SK-N-SH (cell line): ENCODE data around the gene MRPL58. TPM values are rescaled to one million over a fixed set of nuclear protein-coding genes. Genes with fewer than 3 reads are reported as not detected.

ENCODE experiments used
- CTCF ChIA-PET: fragments of 300-600, 350-600 bp; formaldehyde crosslinking; extraction: SDS; loops from one replicate; lab custom pipeline; 2021; lab: Yijun Ruan, JAX
- POLR2A ChIA-PET: fragments of 350-600 bp; sonication (Branson Sonifier 250); formaldehyde crosslinking; extraction: SDS; loops from one replicate; lab custom pipeline; 2020; ENCODE audit warnings: antibody characterized with exemption, inconsistent platforms; lab: Yijun Ruan, JAX
- DNase-seq: peaks from one replicate; pipeline ENCODE4 v3.0.0; 2012
- H2AFZ ChIP-seq: fragments of 200-600 bp; sonication (generic); 2 replicates; pipeline ENCODE4 v1.8.1; 2016; ENCODE audit warnings: antibody characterized with exemption, mild to moderate bottlenecking, low read depth
- H3F3A ChIP-seq: fragments of 200-600 bp; sonication (generic); replicated peaks from 2 replicates; pipeline ENCODE3; 2016; ENCODE audit warnings: antibody characterized with exemption, mild to moderate bottlenecking; ENCODE audit not compliant: insufficient read depth
- H3K27ac ChIP-seq, 2 experiments: fragments of 200-500 bp in 1 of 2; fragments of 200-600 bp in 1 of 2; sonication (Bioruptor generic) in 1 of 2; sonication (generic), shearing (Covaris generic) in 1 of 2; 2 replicates each; pipeline versions ENCODE4 v1.5.1 to v1.6.1; 2014 to 2016; ENCODE audit warnings: low read depth in 2 of 2, inconsistent platforms in 1 of 2, low read length in 1 of 2, mild to moderate bottlenecking in 1 of 2, mixed read lengths in 1 of 2
- H3K27me3 ChIP-seq: fragments of 200-600 bp; sonication (generic), shearing (Covaris generic); 2 replicates; pipeline ENCODE4 v1.6.1; 2016; ENCODE audit warnings: mixed run types; ENCODE audit not compliant: insufficient read depth
- H3K36me3 ChIP-seq, 2 experiments: fragments of 200-500 bp in 1 of 2; fragments of 200-600 bp in 1 of 2; sonication (Bioruptor generic) in 1 of 2; sonication (generic) in 1 of 2; replicated peaks in 1 of 2; 2 replicates each; pipeline versions ENCODE3 to v1.5.1; 2014 to 2016; ENCODE audit warnings: low read length in 1 of 2, mild to moderate bottlenecking in 1 of 2; ENCODE audit not compliant: insufficient read depth in 2 of 2, control insufficient read depth in 1 of 2
- H3K4me1 ChIP-seq, 2 experiments: fragments of 200-500 bp in 1 of 2; fragments of 200-600 bp in 1 of 2; sonication (Bioruptor generic) in 1 of 2; sonication (generic), shearing (Covaris generic) in 1 of 2; 2 replicates each; pipeline versions ENCODE4 v1.5.1 to v1.6.1; 2014 to 2016; ENCODE audit warnings: low read depth in 1 of 2, low read length in 1 of 2, mixed run types in 1 of 2; ENCODE audit not compliant: insufficient read depth in 2 of 2, control insufficient read depth in 1 of 2
- H3K4me2 ChIP-seq: fragments of 200-600 bp; sonication (generic), shearing (Covaris generic); 2 replicates; pipeline ENCODE4 v1.6.1; 2017; ENCODE audit warnings: mixed run types
- H3K4me3 ChIP-seq, 2 experiments: fragments of 200-500 bp in 1 of 2; fragments of 200-600 bp in 1 of 2; sonication (Bioruptor generic) in 1 of 2; sonication (generic), shearing (Covaris generic) in 1 of 2; 2 replicates each; pipeline versions ENCODE4 v1.5.1 to v1.8.1; 2014 to 2016; ENCODE audit warnings: low read depth in 2 of 2, inconsistent platforms in 1 of 2, low read length in 1 of 2, mild to moderate bottlenecking in 1 of 2, mixed read lengths in 1 of 2, moderate library complexity in 1 of 2
- H3K79me2 ChIP-seq: fragments of 200-600 bp; sonication (generic); 2 replicates; pipeline ENCODE4 v1.8.1; 2017; ENCODE audit warnings: mild to moderate bottlenecking; ENCODE audit not compliant: insufficient read depth
- H3K9ac ChIP-seq: fragments of 200-600 bp; sonication (generic); 2 replicates; pipeline ENCODE4 v1.6.1; 2017; ENCODE audit warnings: mixed run types
- H3K9me2 ChIP-seq: fragments of 200-600 bp; sonication (generic); 2 replicates; pipeline ENCODE4 v1.6.1; 2017; ENCODE audit warnings: mixed run types
- H3K9me3 ChIP-seq: fragments of 200-600 bp; sonication (generic); 2 replicates; pipeline ENCODE4 v1.6.1; 2017; ENCODE audit warnings: mixed run types, mild to moderate bottlenecking, moderate library complexity
- H4K20me1 ChIP-seq: fragments of 200-600 bp; sonication (generic); 2 replicates; pipeline ENCODE4 v1.6.1; 2017; ENCODE audit warnings: mild to moderate bottlenecking, mixed run types; ENCODE audit not compliant: insufficient read depth
- CHD2 ChIP-seq: fragments of 150-350 bp; IDR thresholded peaks from 2 replicates; pipeline ENCODE4 v1.6.1; 2018; ENCODE audit warnings: low read length; ENCODE audit not compliant: partially characterized antibody
- CTCF ChIP-seq: fragments of 200-600 bp; sonication (generic); IDR thresholded peaks from 2 replicates; pipeline ENCODE4 v1.6.1; 2017; ENCODE audit warnings: antibody characterized with exemption, mild to moderate bottlenecking, moderate library complexity
- ELF1 ChIP-seq: IDR thresholded peaks from 2 replicates; pipeline ENCODE4 v1.4.0; 2012
- EP300 ChIP-seq, 2 experiments: IDR thresholded peaks; 2 replicates each; pipeline versions ENCODE4 v1.4.0 to v1.6.1; 2012; ENCODE audit warnings: borderline replicate concordance in 1 of 2, low read depth in 1 of 2, low read length in 1 of 2
- FOSL2 ChIP-seq: IDR thresholded peaks from 2 replicates; pipeline ENCODE4 v1.4.0; 2012; ENCODE audit warnings: low read depth, mild to moderate bottlenecking, moderate library complexity, borderline replicate concordance
- FOXJ3 ChIP-seq: sonication (generic); formaldehyde crosslinking; IDR thresholded peaks from 2 replicates; pipeline ENCODE4 v1.5.1; 2020; ENCODE audit warnings: mild to moderate bottlenecking, missing genetic modification reagents
- GABPA ChIP-seq: IDR thresholded peaks from 2 replicates; pipeline ENCODE4 v1.4.0; 2012; ENCODE audit warnings: low read depth, mild to moderate bottlenecking
- GATA2 ChIP-seq: sonication (generic); formaldehyde crosslinking; IDR thresholded peaks from 2 replicates; pipeline ENCODE4 v1.5.0; 2020; ENCODE audit warnings: mild to moderate bottlenecking, missing genetic modification reagents
- JUND ChIP-seq: IDR thresholded peaks from 2 replicates; pipeline ENCODE4 v1.4.0; 2012
- MAX ChIP-seq: IDR thresholded peaks from 2 replicates; pipeline ENCODE4 v1.4.0; 2012; ENCODE audit warnings: low read depth
- MEF2A ChIP-seq: IDR thresholded peaks from 2 replicates; pipeline ENCODE4 v1.4.0; 2012; ENCODE audit warnings: low read depth, borderline replicate concordance
- MXI1 ChIP-seq: IDR thresholded peaks from 2 replicates; pipeline ENCODE4 v1.6.1; 2012; ENCODE audit warnings: mild to moderate bottlenecking, low read depth, low read length, improper control_type of control experiment
- NFIC ChIP-seq: IDR thresholded peaks from 2 replicates; pipeline ENCODE4 v1.4.0; 2012; ENCODE audit warnings: borderline replicate concordance
- NRF1 ChIP-seq: IDR thresholded peaks from 2 replicates; pipeline ENCODE4 v1.6.1; 2012; ENCODE audit warnings: low read depth, mild to moderate bottlenecking, low read length
- POLR2AphosphoS5 ChIP-seq: IDR thresholded peaks from 2 replicates; pipeline ENCODE4 v1.6.1; 2012; ENCODE audit warnings: low read depth, low read length
- RAD21 ChIP-seq: IDR thresholded peaks from 2 replicates; pipeline ENCODE4 v1.6.1; 2012; ENCODE audit warnings: mild to moderate bottlenecking, low read length
- RCOR1 ChIP-seq: fragments of 150-350 bp; IDR thresholded peaks from 2 replicates; pipeline ENCODE4 v1.6.1; 2017; ENCODE audit warnings: antibody characterized with exemption, low read length
- SIN3A ChIP-seq: IDR thresholded peaks from 2 replicates; pipeline ENCODE4 v1.6.1; 2012; ENCODE audit warnings: low read depth, mild to moderate bottlenecking, low read length, moderate library complexity, borderline replicate concordance
- SMC3 ChIP-seq: IDR thresholded peaks from 2 replicates; pipeline ENCODE4 v1.6.1; 2012; ENCODE audit warnings: low read depth, low read length, improper control_type of control experiment
- TAF1 ChIP-seq: IDR thresholded peaks from 2 replicates; pipeline ENCODE4 v1.6.1; 2012; ENCODE audit warnings: low read depth, mild to moderate bottlenecking, low read length, moderate library complexity, borderline replicate concordance
- TCF12 ChIP-seq: IDR thresholded peaks from 2 replicates; pipeline ENCODE4 v1.4.0; 2012
- TEAD4 ChIP-seq: IDR thresholded peaks from 2 replicates; pipeline ENCODE4 v1.4.0; 2012; ENCODE audit warnings: mild to moderate bottlenecking, borderline replicate concordance; ENCODE audit not compliant: insufficient read depth
- USF1 ChIP-seq: IDR thresholded peaks from 2 replicates; pipeline ENCODE4 v1.4.0; 2012; ENCODE audit warnings: low read depth, borderline replicate concordance
- YY1 ChIP-seq: IDR thresholded peaks from 2 replicates; pipeline ENCODE4 v1.4.0; 2012; ENCODE audit warnings: low read depth, mild to moderate bottlenecking
- WGBS: methylation state at CpG from one replicate; pipeline ENCODE4 v1.1.6; 2017; ENCODE audit warnings: low lambda C conversion rate; 5-methylcytosine and 5-hydroxymethylcytosine counted together
- polyA plus RNA-seq, 3 experiments: library from polyadenylated mRNA; depleted of rRNA; stranded (reverse); fragments of >200 nt; gene quantifications; 2 replicates each; pipeline ENCODE4 v1.2.3, GENCODE V29; 2012
- TF ChIP-seq, protein P1 (sequence below): IDR thresholded peaks from 2 replicates; pipeline ENCODE4 v1.4.0; 2012; ENCODE audit warnings: low read depth, borderline replicate concordance
- TF ChIP-seq, protein P2 (sequence below): fragments of 150-350 bp; IDR thresholded peaks from 2 replicates; pipeline ENCODE4 v1.6.1; 2017; ENCODE audit warnings: antibody characterized with exemption, low read length, low read depth, borderline replicate concordance

Gene MRPL58
- polyA plus RNA-seq, 1 of the 3 experiments (the other 2 are of a cell fraction): 87.3 TPM

- Histone ChIP-seq H3K79me2 (no peaks in the 10 kb centered on the region), H3K36me3 (peaks cover 8 to 10% of the 10 kb centered on the region in 2 experiments), H3K27ac (peak overlapping the region; percentile 90 to 92), H3K27me3 (no peaks in the 10 kb centered on the region), H3K4me3 (peak overlapping the region; percentile 67 to 98), H3K9ac (peak overlapping the region; percentile 93), H3K4me1 (peaks cover 0 to 22% of the 10 kb centered on the region in 2 experiments; a peak in 1 of 4 replicates), H3K4me2 (peak overlapping the region; percentile 89), H3F3A (peaks cover 44% of the 10 kb centered on the region), H3K9me3 (peaks cover 5% of the 10 kb centered on the region; the same call in 1 of the 2 replicates), H4K20me1 (peaks cover 4% of the 10 kb centered on the region; the same call in 1 of the 2 replicates), H3K9me2 (no peaks in the 10 kb centered on the region), H2AFZ (peak overlapping the region; percentile 97)
- CTCF ChIA-PET: interaction anchor here (0.7 to 4.0 kb wide), 19 partner anchors 8 to 167 kb away, joined by 3 to 31 read pairs (median 5); partner anchors contain the start of genes MRPL58, NT5C and OTOP2
- WGBS: 3% methylated on average over 39 of the region's 43 CpGs
- DNase-seq: peak; percentile 81
- TF ChIP-seq MXI1: peak; percentile 88
- TF ChIP-seq FOSL2: peak; percentile 43; the same call in 1 of the 2 replicates
- no peak for TF ChIP-seq FOXJ3 (CRISPR knock-in tag)
- TF ChIP-seq, protein P1, sequence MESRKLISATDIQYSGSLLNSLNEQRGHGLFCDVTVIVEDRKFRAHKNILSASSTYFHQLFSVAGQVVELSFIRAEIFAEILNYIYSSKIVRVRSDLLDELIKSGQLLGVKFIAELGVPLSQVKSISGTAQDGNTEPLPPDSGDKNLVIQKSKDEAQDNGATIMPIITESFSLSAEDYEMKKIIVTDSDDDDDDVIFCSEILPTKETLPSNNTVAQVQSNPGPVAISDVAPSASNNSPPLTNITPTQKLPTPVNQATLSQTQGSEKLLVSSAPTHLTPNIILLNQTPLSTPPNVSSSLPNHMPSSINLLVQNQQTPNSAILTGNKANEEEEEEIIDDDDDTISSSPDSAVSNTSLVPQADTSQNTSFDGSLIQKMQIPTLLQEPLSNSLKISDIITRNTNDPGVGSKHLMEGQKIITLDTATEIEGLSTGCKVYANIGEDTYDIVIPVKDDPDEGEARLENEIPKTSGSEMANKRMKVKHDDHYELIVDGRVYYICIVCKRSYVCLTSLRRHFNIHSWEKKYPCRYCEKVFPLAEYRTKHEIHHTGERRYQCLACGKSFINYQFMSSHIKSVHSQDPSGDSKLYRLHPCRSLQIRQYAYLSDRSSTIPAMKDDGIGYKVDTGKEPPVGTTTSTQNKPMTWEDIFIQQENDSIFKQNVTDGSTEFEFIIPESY: peak; percentile 28; the same call in 1 of the 2 replicates
- TF ChIP-seq YY1: 0 out of 2 replicates have a peak, but pooled peaks have one; percentile 15
- peak; percentile 26; the same call in 1 of the 2 replicates for TF ChIP-seq SMC3
- TF ChIP-seq TAF1: 0 out of 2 replicates have a peak, but pooled peaks have one; percentile 22
- TF ChIP-seq ELF1: no peak
- TF ChIP-seq MEF2A: no peak
- peak; percentile 77 for TF ChIP-seq RCOR1
- TF ChIP-seq POLR2AphosphoS5: no peak
- no peak for TF ChIP-seq NRF1
- peak; percentile 4; the same call in 1 of the 2 replicates for TF ChIP-seq TCF12
- TF ChIP-seq TEAD4: peak; percentile 97
- TF ChIP-seq MAX: peak; percentile 95
- 0 out of 2 replicates have a peak, but pooled peaks have one; percentile 10 for TF ChIP-seq GABPA
- TF ChIP-seq USF1: peak; percentile 58; the same call in 1 of the 2 replicates
- peak; percentile 65; the same call in 1 of the 2 replicates for TF ChIP-seq SIN3A
- peak; percentile 49 for TF ChIP-seq CTCF
- no peak for TF ChIP-seq JUND
- TF ChIP-seq RAD21: no peak
- peak; percentile 84 for TF ChIP-seq CHD2
- TF ChIP-seq EP300 (IDR thresholded peaks at IDR 0.05; ENCODE audit: borderline replicate concordance in 1 of 2, low read depth in 1 of 2, low read length in 1 of 2): peak in 1 of 2 experiments; percentile 12; a peak in 1 of 4 replicates
- 0 out of 2 replicates have a peak, but pooled peaks have one; percentile 38 for TF ChIP-seq GATA2 (CRISPR knock-in tag)
- TF ChIP-seq NFIC: no peak
- TF ChIP-seq, protein P2, sequence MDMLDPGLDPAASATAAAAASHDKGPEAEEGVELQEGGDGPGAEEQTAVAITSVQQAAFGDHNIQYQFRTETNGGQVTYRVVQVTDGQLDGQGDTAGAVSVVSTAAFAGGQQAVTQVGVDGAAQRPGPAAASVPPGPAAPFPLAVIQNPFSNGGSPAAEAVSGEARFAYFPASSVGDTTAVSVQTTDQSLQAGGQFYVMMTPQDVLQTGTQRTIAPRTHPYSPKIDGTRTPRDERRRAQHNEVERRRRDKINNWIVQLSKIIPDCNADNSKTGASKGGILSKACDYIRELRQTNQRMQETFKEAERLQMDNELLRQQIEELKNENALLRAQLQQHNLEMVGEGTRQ: peak; percentile 43; the same call in 1 of the 2 replicates
- POLR2A ChIA-PET: interaction anchor here (0.6 to 2.2 kb wide), 13 partner anchors 12 to 1097 kb away, joined by 3 to 40 read pairs (median 4); partner anchors contain the start of genes ATP5PD, CDR2L, FDXR and HID1
These were observed 21.9 kb downstream of the MRPL58 start for GRCh38 chr17:75034236-75034908.
